Measurements from ENCODE around the gene SMIM30.

Gene SMIM30

DNA sequence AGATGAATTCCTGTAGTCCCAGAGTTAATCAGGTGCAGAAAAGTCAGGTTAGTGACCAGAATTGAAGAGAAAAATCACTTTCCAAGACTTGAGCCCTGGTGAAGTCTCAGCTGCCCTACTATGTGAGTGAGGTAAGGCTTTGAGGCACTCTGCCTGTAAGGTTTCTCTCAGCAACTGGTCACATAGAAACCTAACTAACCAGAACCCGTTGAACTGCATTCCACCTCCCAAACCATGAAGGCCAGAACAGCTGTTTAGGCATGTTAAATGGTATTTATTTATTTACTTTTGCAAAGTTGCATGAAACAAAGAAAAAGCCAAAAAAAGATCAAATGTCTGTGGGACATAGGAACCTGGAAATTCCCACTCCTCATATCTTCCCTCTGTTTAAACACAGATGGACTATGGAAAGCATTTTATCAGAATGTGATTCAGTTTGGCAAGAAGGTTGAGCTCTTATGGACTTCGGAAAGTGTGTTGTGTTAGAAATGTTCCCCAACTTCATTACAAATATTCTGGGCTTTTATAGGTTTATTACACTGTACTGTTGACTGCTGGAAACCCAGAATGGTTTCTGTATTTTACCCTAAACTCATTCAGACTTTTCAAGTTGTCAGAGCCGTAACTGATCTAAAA lies 19.0 kb downstream of the SMIM30 start:
- FAIRE-seq, result no peak

DNA sequence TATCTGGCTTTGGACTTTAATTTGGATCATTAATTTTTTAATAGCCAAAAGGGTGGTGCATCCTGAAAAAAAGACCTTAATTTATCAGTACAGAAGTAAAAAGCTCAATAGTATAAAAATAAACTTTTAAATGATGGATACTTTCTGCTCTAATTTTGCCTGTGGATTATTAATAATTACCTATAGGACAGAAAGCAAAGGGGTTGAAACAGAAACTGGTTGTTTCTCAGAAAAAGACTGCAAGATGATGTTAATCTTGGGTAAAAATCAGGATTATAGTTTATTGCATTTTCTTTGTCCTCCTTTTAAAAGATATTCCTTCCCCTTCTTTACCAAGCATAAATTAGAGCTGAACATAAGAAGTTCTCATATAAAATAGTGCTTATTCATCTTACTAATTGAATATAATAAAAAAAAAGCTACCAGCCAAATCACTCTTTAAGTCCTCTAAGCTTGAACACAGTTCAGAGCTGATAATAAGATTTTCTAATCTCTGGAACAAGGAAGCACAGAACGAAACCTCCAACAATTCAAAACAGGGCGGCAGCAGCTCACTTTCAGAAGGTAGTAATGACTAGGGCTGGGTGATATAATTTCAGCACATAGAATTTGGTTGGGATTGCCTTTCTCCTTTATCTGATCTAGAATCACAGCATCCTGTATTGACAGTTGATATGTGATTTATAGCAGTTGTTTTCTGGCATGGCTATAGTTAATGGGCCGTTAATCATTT lies 23.7 kb downstream of the SMIM30 start:
- FAIRE-seq, result no peak

GRCh38 chr7:113093561-113093960 lies 24.8 kb downstream of the SMIM30 start:
- FAIRE-seq, result peak; percentile 21

GRCh38 chr7:113092762-113093161 lies 25.6 kb downstream of the SMIM30 start:
- FAIRE-seq, result no peak

GRCh38 chr7:113087071-113087998 lies 31.0 kb downstream of the SMIM30 start:
- no peak for FAIRE-seq

GRCh38 chr7:113086431-113086888 lies 31.9 kb downstream of the SMIM30 start, which contains the start of gene GPR85:
Gene GPR85, minus strand, starts transcription at chr7:113086827. Its CDS starts 2,106 bp downstream, at chr7:113084721.
- no peak for FAIRE-seq

- no peak for FAIRE-seq
Measured at GRCh38 chr7:113085781-113086390, 32.5 kb downstream of the SMIM30 start.

DNA sequence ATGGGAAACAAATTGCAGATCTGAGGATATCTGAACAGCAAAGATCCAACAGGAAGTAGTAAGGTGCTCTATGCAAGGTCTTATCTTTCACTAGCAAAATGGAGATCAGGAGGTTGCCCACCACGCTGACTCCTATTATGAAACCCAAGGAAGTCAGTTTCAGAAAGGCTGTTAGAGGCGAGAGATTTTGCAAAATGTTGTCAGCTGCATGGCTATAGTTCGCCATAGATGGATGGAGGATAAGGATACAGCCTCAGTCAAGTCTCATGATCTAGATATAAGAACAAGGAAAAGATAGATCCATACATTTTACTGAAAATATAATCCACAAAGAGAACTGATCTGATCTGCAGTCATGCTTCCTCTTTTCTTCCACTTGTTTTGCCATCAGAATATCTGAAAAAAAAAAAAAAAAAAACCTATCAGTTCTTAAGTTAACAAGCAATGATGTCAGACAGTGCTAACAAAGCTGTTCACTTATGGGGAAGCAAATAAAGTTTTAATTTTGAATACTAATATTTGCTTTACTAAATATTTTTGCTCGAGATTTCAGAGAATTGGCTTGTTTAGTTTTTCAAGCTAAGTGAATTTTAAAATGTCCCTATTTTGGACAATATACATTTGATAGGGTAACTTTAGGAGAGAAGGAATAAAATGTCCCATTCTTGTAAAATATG lies 33.7 kb downstream of the SMIM30 start:
- FAIRE-seq, result no peak

GRCh38 chr7:113083816-113084495 lies 34.4 kb downstream of the SMIM30 start:
- no peak for FAIRE-seq

DNA sequence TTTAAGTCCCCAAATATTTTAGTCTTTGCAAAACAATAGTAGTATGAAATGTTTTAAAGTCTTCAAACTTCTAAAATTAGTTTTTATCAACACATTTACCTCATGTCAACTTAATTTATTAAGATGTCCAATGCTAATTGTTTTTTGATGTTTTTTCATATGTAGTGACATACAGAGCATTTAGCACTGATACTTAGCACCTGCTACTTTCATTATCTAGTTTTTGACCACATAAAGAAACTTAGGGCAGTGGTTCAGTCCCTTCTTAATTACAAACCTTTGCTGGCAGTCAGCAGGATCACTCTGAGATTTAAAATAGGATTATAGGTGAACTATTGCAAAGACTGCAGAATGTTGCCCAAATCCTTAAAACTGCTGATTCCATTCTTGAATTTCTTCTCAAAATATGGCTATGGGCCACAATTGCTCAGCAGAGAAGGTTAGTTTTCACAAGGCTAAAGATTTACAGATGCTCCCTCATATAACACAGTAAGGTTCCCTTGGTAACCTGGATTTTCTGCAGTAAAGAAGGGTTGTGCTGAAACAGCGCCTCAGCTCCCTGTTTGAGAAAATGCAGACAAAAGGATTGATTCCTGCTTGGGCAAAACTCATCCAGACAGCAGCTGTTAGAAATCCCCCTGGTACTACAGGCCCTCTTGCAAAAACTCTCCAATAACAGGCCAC lies 35.1 kb downstream of the SMIM30 start:
- no peak for FAIRE-seq

DNA sequence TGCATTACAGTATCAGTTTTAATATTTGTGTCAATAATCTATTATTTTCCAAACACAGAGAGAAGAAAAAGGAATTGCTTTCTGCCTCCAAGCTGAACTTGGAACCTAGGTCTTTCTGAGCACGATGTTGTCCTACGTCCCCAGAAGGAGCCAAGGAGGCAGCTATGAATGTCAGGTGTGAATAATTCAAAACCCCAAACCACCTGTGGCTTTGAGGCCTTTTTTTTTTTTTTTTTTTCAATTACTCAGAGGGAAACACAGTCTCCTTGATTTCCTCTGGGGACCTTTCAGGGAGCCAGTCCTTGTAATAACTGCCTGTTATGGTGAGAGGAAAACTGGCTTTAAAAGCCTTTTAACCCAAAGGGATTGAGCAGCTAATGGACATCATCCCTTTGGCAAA lies 40.0 kb downstream of the SMIM30 start:
- FAIRE-seq, result no peak

- FAIRE-seq, result no peak
Measured at GRCh38 chr7:113076703-113077102, 41.7 kb downstream of the SMIM30 start.

DNA sequence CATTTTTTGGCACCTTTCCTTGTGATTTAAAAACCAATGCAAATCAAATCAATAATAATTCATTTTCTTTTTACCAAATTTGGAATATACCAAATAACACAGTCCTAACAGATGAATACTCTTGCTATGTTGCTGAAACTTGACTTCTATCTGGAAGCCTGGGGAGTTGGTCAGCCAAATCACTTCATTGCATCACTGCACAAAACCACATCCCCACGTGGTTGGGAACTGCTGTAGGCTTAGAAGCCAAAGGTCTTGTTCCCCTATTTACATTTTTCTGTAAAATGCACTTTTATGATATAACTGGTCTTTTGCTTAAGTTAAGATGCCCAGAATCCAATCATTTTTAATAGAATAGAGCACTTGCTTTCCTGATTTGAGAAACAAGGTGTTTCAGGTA lies 46.9 kb downstream of the SMIM30 start:
- no peak for FAIRE-seq
